Neural cell (in vitro differentiated cells): ENCODE measurements around the gene MYBPC2. TPM values are rescaled to one million over a fixed set of nuclear protein-coding genes. Genes with fewer than 3 reads are reported as not detected.

Experiments
- H2AFZ ChIP-seq: fragments of 200-600, 300-800 bp; sonication (generic), shearing (Covaris generic); 2 replicates; pipeline ENCODE4 v1.6.0; 2014; ENCODE audit warnings: low read depth, mild to moderate bottlenecking, antibody characterized with exemption, low read length, moderate library complexity
- H3F3A ChIP-seq: fragments of 200-600 bp; shearing (Covaris generic); 2 replicates; pipeline ENCODE4 v1.6.1; 2016; ENCODE audit warnings: mild to moderate bottlenecking, moderate library complexity, mixed read lengths, antibody characterized with exemption, low read length; ENCODE audit not compliant: insufficient read depth, poor library complexity, severe bottlenecking
- H3K27ac ChIP-seq: fragments of 200-600, 300-800 bp; sonication (generic), shearing (Covaris generic); 2 replicates; pipeline ENCODE4 v1.5.1; 2014; ENCODE audit warnings: mild to moderate bottlenecking, low read length, moderate library complexity
- H3K27me3 ChIP-seq: fragments of 300-800, 200-600 bp; sonication (generic), shearing (Covaris generic); 2 replicates; pipeline ENCODE4 v1.6.0; 2014; ENCODE audit warnings: mild to moderate bottlenecking, low read depth, low read length, moderate library complexity; ENCODE audit not compliant: insufficient read depth
- H3K36me3 ChIP-seq: fragments of 300-800, 200-600 bp; sonication (generic), shearing (Covaris generic); 2 replicates; pipeline ENCODE4 v1.5.1; 2014; ENCODE audit warnings: mild to moderate bottlenecking, antibody characterized with exemption, low read length, moderate library complexity; ENCODE audit not compliant: insufficient read depth
- H3K4me2 ChIP-seq: fragments of 300-800, 200-600 bp; sonication (generic), shearing (Covaris generic); 2 replicates; pipeline ENCODE4 v1.6.0; 2014; ENCODE audit warnings: mild to moderate bottlenecking, low read length
- H3K4me3 ChIP-seq: fragments of 300-800, 200-600 bp; sonication (generic), shearing (Covaris generic); 2 replicates; pipeline ENCODE4 v1.5.1; 2014; ENCODE audit warnings: mild to moderate bottlenecking, low read length, moderate library complexity
- H3K79me2 ChIP-seq: fragments of 200-600 bp; shearing (Covaris generic); replicated peaks from 2 replicates; pipeline ENCODE4 v1.6.0; 2014; ENCODE audit warnings: mild to moderate bottlenecking, low read length, moderate library complexity; ENCODE audit not compliant: insufficient read depth
- H3K9ac ChIP-seq: fragments of 300-800, 200-600 bp; sonication (generic), shearing (Covaris generic); 2 replicates; pipeline ENCODE4 v1.6.1; 2016; ENCODE audit warnings: mild to moderate bottlenecking, low read length, mixed read lengths
- H3K9me2 ChIP-seq: fragments of 200-600 bp; shearing (Covaris generic); 2 replicates; pipeline ENCODE4 v1.6.1; 2016; ENCODE audit warnings: mild to moderate bottlenecking, low read length, mixed read lengths; ENCODE audit not compliant: insufficient read depth
- H3K9me3 ChIP-seq: fragments of 200-600, 300-800 bp; sonication (generic), shearing (Covaris generic); 2 replicates; pipeline ENCODE4 v1.6.1; 2016; ENCODE audit warnings: mild to moderate bottlenecking, mixed run types, low read length, moderate library complexity, mixed read lengths
- H4K20me1 ChIP-seq: fragments of 200-600 bp; shearing (Covaris generic); 2 replicates; pipeline ENCODE4 v1.6.1; 2016; ENCODE audit warnings: mild to moderate bottlenecking, mixed run types; ENCODE audit not compliant: insufficient read depth
- CTCF ChIP-seq: fragments of 450-650 bp; IDR thresholded peaks from 2 replicates; pipeline ENCODE4 v1.5.1; 2014; ENCODE audit warnings: antibody characterized with exemption, mild to moderate bottlenecking, moderate library complexity; ENCODE audit not compliant: poor library complexity, severe bottlenecking
- EP300 ChIP-seq: fragments of 450-650 bp; conservative IDR thresholded peaks from 2 replicates; pipeline ENCODE4 v1.6.1; 2014; ENCODE audit warnings: antibody characterized with exemption, mild to moderate bottlenecking, moderate library complexity; ENCODE audit not compliant: poor library complexity, severe bottlenecking
- EZH2 ChIP-seq: fragments of 200-600, 300-800 bp; shearing (Covaris generic), sonication (generic); IDR thresholded peaks from 2 replicates; pipeline ENCODE4 v1.6.1; 2014; ENCODE audit warnings: antibody characterized with exemption, low read length, borderline replicate concordance, mild to moderate bottlenecking; ENCODE audit not compliant: insufficient read depth, poor library complexity, severe bottlenecking
- MXI1 ChIP-seq: fragments of 450-650 bp; conservative IDR thresholded peaks from 2 replicates; pipeline ENCODE4 v1.6.1; 2014; ENCODE audit warnings: antibody characterized with exemption, mild to moderate bottlenecking; ENCODE audit not compliant: poor library complexity, severe bottlenecking
- POLR2AphosphoS5 ChIP-seq: IDR thresholded peaks from 2 replicates; pipeline ENCODE4 v1.6.1; 2012
- RAD21 ChIP-seq: fragments of 450-650 bp; conservative IDR thresholded peaks from 2 replicates; pipeline ENCODE4 v1.6.1; 2014; ENCODE audit warnings: antibody characterized with exemption, mild to moderate bottlenecking, moderate library complexity
- REST ChIP-seq: IDR thresholded peaks from 2 replicates; pipeline ENCODE4 v1.6.1; 2012; ENCODE audit warnings: borderline replicate concordance
- SMC3 ChIP-seq: fragments of 450-650 bp; conservative IDR thresholded peaks from 2 replicates; pipeline ENCODE4 v1.6.1; 2014; ENCODE audit warnings: antibody characterized with exemption, mild to moderate bottlenecking, moderate library complexity; ENCODE audit not compliant: poor library complexity
- TAF1 ChIP-seq: IDR thresholded peaks from 2 replicates; pipeline ENCODE4 v1.6.1; 2012; ENCODE audit warnings: low read depth
- polyA plus RNA-seq: library from polyadenylated mRNA; depleted of rRNA; stranded (reverse); fragments of >200 nt; gene quantifications from 2 replicates; pipeline ENCODE4 v1.2.3, GENCODE V29; 2014

The MYBPC2 gene
- polyA plus RNA-seq, 1 donor from 2014 or later, result not detected

- Histone ChIP-seq H3K27ac (no peak overlapping the region), H3K4me3 (no peak overlapping the region), H3K79me2 (no peaks in the 10 kb centered on the region), H3K9me2 (no peaks in the 10 kb centered on the region), H2AFZ (no peak overlapping the region), H3F3A (no peaks in the 10 kb centered on the region), H3K9ac (no peak overlapping the region), H4K20me1 (no peaks in the 10 kb centered on the region), H3K36me3 (no peaks in the 10 kb centered on the region), H3K27me3 (no peaks in the 10 kb centered on the region), H3K4me2 (no peak overlapping the region), H3K9me3 (no peaks in the 10 kb centered on the region)
- TF ChIP-seq EZH2 (no peak), POLR2AphosphoS5 (no peak), EP300 (no peak), MXI1 (no peak), RAD21 (no peak), SMC3 (no peak), REST (no peak), TAF1 (no peak), CTCF (no peak)
Measured at GRCh38 chr19:50402544-50403301, 30.0 kb upstream of the MYBPC2 start.

DNA sequence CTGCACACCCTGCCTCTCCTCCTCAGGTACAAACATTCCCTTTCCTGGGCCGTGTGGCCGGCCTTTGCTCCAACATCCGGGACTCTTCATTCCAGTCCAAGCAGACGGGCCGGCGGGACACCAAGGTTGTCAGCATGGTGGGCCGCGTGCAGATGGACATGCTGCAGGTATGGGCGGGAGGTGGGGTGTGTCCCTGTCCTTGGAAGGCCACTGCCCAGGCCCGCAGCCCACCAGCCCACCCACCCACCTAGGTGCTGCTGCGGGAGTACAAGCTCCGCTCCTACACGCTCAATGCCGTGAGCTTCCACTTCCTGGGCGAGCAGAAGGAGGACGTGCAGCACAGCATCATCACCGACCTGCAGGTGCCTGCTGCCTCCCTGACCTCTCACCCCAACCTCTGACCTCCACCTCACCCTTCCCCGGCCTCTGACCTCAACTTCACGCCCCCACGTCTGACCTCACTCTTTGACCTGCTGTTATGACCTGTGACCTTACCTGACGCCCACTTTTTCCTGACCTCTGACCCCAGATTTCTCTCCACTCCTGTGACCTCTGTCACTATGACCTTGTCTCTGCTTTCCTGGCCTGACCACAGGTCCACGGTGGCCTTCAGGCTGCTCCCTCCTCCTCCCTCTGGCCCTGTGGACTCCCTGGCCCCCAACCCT is 26.4 kb upstream of the MYBPC2 start:
- Histone ChIP-seq H3K9ac (no peak overlapping the region), H3F3A (no peaks in the 10 kb centered on the region), H3K4me3 (no peak overlapping the region), H3K27ac (no peak overlapping the region), H3K79me2 (no peaks in the 10 kb centered on the region), H3K9me2 (no peaks in the 10 kb centered on the region), H4K20me1 (no peaks in the 10 kb centered on the region), H3K36me3 (no peaks in the 10 kb centered on the region), H3K9me3 (no peaks in the 10 kb centered on the region), H3K27me3 (no peaks in the 10 kb centered on the region), H3K4me2 (no peak overlapping the region), H2AFZ (no peak overlapping the region)
- TF ChIP-seq MXI1 (no peak), EZH2 (no peak), RAD21 (no peak), POLR2AphosphoS5 (no peak), CTCF (no peak), SMC3 (no peak), EP300 (no peak), TAF1 (no peak), REST (no peak)
